ENCODE data around the gene IL10RA.
A peak's percentile ranks its signal among the peaks of the same experiment; 100 is the strongest.
"Not testable (repeated sequence)": the region's sequence is repeated elsewhere in the genome, so short reads cannot be mapped to it uniquely, and the experiment has no call there.

IL10RA gene
- total RNA-seq = 168 to 1,810 (median 236) reads per million in 18 experiments

DNA sequence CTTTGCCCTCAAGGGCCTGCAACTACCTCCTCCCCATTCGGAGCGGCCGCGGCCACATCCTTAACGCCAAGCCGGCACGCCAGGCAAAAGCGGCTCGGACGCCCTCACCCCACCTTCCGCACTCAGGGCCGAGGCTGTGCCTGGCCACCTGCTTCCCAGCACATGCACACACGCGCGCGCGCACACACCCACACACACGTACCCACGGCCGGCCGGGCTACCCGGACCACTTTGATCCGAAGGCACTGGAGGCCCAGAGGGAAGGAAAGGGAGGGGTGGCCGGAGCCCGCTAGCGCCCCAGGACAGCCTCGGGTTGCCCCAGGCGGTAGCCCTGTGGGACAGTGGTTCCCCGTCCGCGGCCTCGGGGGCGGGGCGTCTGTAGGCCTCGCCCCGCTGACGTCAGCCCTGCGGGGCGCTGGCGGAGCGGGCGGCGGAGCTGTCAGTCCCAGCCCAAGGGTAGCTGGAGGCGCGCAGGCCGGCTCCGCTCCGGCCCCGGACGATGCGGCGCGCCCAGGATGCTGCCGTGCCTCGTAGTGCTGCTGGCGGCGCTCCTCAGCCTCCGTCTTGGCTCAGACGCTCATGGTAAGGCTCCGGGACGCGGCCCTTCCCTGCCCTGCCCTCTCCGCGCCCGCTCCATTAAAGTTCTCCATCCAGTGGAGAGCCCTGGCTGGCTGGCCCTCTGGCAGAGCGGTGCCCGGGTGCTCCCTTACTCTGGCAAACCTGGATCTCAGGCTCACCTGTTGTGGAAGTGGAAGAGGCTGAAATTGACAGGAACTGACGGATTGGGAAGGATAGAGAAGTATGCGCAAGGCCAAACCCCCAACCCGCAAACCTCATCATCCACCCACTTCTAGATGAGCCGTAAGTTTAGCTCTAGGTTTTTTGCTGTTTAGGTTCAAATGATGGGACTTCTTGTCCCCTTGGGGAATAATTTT is at the start of gene IL10RA:
Gene IL10RA (plus strand): TSS at position 442 of the 935 bp plus-strand sequence. CDS start 74 bp downstream, at position 516.
- peak; percentile 96 to 97 for DNase-seq

DNA sequence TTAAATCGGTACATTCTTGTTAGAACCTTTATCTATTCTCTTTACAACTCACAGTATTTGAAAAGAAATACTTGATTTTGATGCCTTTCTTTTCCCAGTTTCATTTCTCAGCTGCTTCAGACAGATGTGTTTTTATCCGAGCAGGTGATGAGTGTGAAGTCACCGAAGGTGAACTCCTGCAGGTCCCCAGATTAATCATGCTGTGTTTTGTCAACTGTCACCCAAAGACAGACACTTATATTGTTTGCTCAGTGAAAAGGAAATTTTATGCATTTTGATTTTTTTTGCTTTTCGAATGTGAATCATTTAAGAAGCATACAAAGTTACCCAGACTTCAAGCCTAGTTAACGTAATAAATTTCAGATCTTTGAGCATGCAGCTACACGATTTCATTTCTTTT is 49.2 kb upstream of the IL10RA start:
- no peak for DNase-seq

DNA sequence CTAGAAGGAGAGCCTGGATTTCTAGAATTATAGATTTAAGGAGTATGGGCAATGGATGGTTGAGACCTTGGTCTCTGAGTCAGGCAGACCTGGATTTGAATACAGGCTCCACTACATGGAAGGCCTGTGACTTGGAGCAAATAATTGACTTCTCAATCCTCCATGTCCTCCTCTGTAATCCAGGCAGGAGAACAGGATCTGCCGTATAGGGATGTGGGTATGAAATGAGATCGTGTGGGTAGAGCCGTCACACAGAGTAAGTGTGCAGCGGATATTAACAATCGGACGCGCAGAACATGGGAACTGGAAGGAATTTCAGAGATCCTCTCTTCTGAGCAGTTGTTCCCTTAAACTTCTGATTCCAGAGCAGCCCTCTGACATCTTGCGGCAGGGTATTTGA is 45.5 kb upstream of the IL10RA start:
- DNase-seq = no peak

DNA sequence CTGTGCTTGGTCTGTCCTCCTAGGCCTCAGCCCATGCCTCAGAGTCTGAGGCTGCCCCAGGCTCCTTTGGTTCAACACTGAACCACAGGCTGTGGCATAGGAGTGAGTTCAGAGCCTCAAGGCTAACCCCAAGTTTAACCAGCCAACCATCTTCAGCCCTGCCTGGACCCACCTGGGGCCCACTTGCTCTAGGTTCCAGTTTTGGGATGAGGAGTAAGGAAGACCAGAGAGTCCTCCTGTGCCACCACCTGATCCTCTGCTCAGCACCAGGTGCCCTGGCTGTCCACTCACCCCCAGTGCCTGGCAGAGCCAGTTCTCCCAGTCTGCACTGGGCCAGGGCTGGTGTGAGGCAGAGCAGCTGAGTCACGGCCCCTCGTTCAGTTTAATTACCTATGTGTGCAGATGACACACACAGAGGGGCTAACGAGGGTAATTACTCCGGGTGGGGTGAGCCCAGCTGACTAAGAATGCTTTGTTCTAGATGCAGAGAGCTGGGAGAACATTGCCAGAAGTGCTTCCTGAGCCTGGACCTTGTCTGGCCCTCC is 45.0 kb upstream of the IL10RA start:
- no peak for DNase-seq

DNA sequence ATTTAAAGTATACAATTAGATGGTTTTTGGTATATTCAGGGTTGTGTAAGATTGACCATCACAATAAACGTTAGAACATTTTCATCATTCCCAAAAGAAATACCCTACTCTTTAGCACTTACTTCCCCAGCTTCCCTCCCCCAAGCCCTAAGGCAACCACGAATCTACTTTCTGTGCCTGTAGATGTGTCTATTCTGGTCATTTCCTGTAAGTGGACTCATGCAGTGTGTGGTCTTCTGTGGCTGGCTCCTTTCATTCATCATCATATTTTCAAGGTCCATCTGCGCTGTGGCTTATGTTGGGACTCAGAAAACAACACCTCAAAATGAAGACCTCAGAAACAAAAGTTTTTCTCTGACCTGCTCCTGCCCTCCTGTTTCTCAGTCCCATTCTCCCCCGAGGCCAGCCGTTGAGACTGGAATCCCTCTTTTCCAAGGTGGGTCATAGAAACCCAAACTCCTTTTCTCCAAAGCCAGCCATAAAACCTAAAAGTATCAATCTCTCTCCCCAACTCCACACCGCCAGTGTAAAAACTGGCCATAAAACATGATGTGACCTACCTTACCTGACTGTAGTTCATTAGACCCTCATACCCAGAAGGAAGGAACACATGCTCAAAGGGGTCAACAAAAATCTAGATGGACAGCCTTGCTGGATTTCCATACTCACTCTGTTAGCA is 44.1 kb upstream of the IL10RA start:
- DNase-seq = no peak

DNA sequence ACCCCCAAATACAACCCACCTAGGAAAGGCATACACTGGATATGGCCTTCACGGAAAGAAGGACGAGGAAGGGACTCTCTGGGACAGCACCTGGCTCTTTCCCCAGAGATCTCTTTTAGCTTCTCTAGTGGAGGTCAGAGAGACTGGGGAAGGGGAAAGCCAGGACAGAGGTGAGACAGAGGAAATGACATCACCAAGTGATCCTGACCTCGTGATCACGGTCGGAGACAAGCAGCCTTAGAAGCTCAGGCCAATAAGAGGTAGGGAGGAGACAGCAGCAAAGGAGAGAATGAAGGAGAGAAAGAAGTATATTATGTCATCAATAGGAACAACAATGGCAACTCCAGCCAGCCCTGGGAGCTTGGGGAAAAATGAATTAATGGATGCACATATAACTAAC is 41.6 kb upstream of the IL10RA start:
- DNase-seq = no peak

DNA sequence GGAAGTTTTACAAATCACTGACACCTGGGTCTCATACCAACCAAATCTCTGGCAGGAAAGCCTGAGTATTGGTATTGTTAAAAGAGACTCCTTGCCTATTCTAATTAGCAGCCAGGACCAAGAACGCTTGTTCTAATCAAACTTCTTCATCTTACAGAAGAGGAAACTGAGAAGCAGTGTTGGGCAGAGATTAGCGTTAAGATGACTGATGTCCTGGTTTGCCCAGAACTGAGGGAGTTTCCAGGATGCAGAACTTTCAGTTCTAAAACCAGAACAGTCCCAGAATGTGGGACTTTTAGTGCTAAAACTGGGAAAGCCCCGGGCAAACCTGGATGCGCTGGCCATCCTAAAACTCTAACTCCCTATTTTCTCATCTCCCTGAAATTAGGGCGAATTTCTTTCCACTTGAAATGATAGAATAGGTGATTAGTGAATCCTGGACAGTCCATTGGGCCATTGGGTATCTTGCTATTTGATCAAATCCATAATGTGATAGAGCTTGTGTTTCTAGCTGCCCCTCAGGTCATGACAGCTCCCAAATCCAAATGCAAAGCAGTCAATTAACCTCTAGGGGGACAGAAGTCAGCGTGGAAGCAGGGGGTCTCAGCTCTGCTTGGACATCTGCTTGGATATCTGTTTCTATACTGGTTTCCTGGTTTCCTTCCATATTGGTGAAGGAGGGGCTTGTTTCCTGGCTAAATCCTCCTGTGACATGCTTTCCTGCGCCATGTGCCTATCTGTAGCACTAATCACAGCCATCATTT is 41.0 kb upstream of the IL10RA start:
- DNase-seq = peak in 1 of 2 donors; percentile 36

DNA sequence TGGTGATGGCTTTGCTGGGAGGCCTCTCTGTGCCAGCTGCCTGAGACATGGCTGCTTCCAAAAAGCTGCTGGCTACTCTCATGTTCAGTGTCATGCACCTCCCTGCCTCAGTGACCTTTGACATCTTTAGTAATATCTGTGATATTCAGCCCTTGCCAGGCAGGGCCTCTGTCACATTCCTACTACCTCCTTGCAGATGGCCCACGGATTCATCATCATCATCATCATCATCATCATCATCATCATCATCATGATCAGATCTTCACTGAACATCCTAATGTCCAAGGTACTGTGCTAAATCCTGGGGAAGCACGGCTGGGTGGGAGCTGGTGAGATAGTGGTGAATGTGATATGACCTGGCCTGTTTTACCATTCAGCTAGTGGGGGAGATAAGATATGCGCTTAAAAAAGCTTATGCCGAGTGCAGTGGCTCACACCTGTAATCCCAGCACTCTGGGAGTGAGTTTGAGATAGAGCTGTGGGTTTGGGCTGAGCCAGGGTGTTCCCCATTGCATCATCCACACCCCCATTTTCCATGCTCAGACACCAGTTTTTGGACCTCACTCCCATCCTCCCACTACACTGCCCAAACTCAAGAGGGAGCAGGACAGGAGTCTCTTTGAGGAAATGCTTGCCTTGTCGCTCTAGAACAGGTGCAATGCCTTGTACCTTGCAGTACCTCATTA is 39.9 kb upstream of the IL10RA start:
- DNase-seq = no peak

DNA sequence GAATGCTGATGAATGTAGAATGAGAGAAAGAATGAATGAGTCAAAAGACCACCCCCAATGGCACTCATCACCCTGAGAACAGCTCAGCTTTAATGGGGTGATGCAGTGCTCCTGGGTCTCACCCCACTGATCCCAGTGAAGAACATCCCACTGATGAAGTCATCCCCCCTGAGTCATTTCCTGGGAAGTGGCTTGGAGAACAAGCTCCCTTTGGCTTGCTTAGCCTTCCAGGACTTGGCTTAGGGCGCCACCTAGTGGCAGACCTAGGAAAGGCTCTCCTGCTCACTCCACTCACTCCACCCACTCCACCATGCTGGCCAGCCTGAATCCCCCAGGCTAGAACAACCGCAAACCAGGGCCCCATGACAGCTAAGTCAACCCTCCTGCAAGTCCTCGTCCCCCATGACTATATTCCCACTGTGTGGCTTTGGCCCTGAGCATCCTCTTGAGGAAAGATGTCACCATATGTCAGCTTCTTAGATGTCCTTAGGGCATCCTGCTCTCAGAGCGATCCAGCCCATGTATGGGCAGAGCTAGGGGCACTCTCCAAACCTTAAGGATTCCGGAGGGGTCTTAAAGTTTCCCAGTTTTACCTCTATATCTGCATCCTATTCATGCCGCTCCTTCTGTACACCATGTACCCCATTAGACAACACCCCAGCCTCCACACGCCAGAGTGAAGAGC is 39.2 kb upstream of the IL10RA start:
- peak; percentile 94 to 95 for DNase-seq

DNA sequence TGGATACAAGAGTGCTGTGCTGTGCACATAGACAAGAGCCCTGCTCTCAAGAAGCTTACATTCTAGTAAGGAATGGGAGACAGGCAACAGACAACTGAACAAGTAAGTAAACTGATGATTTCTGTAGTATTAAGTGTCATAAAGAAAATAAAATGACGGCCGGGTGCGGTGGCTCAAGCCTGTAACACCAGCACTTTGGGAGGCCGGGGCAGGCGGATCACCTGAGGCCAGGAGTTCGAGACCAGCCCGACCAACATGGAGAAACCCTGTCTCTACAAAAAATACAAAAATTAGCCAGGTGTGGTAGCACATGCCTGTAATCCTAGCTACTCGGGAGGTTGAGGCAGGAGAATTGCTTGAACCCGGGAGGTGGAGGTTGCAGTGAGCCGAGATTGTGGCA is 38.4 kb upstream of the IL10RA start:
- not testable (repeated sequence) for DNase-seq

DNA sequence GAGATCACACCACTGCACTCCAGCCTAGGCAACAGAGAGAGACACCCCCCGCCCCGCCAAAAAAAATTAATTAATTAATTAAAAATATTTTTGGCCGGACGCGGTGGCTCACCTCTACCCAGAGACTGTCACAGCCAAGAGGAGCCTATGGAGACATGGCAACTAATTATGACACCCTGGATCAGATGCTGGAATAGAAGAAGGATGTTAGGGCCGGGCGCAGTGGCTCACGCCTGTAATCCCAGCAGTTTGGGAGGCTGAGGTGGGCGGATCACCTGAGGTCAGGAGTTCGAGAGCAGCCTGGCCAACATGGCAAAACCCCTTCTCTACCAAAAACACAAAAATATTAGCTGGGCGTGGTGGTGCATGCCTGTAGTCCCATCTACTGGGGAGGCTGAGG is 37.7 kb upstream of the IL10RA start:
- not testable (repeated sequence) for DNase-seq

DNA sequence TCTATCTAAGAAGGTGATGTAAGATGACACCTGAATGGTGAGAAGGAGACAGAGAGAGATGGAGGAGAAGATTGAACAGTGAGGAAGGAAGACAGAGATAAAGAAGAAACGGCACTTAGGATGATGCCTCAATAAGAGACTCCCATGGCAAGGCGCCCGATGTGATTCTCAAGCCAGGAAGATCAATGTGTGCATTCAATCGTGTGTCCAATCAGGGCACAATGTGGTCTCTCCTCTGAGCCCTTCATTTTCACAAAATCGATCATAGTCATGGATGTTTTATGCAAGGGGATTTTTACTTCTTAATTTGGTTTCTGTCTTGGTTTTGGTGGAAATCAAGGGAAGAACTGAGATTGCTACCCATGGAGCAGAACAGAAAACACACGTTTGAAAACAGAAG is 37.1 kb upstream of the IL10RA start:
- no peak for DNase-seq

DNA sequence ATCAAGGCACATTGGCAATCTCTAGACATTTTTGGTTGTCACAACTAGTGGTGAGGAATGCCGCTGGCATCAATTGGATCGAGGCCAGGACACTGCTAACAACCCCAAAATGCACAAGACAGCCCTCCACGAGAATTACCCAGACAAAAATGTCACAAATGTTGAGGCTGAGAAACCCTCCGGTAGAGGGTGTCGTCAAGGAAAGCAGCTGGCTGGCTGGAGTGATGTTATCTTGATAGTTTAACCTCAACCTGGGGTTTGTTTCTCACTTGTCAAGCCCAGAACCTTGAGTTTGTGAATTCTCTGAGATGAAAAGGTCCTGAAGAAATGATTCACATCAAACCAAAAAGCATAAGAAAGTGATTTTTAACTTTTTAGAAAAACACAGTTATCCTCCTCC is 35.9 kb upstream of the IL10RA start:
- DNase-seq = peak; percentile 30 to 45

DNA sequence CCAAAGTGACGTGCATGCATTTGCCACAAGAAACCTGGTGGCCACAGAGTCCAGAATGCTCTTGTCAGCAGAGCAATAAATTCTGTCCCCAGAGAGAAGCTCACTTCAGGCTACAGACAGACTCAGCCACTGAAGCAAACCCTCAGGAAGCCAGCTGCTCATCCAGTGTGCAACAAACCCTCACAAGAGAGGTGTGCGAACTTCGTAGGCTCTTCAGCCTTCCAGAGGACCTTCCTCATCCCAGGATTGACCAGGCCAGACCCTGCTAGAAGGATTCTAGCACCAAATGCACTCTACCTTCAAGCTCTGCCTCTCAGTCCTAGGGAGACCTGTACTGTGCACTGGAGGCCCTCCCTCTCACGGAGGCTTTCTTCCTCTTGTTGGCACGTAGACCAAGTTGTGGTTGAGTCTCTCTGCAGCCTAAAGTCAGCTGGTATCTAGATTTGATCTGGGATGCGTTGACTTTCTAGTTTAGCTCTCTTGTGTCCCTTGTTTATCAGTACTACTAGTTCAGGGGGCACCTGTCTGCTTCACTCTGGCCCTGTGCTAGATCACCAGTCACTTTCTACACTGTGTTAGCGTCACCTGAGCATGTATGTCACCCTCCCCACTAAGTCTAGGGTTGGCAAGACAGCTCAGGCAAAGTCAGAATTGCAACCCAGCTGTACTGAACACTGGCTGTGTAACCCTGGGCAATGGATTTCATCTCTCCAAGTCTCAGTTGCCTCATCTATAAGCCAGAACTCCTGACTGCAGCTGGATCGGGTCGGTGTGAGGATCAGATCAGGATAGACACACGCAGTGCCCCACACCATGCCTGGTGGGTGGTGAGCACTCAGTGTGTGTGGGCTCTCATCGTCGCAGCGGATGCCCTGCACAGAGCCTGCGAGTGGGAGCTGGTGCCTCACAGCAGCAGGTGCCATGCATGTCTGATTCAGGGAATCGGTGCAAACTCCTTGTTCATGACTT is 34.9 kb upstream of the IL10RA start:
- DNase-seq = peak; percentile 25 to 63

DNA sequence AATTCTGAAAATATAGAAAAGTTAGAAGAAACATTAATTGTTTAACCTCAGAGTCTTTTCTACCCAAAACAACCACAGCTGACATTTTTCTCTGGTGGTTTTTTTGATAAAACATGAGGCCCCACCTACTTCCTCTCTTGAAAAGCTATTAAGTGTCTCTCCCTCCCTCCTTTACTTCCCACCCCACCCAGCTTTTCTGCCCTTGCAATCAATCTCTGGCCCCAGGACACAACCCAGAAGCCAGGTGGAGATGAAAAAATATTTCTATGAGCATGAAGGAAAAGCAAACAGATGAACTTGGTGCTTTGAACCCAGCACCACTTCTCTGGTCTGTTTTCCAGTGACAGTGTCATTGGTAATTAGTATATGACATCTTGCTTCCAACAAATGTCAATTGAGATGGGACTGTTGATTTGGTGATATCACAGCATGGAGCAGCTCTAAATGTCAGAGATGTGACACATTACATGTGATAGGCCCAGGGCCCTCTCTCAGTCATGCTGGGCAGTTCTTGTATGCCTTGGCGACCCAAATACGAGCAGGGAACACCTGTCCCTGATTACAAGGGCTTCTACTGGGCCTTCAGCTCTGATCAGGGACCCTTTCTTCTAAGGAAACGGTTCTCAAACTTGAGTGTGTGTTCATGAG is 33.0 kb upstream of the IL10RA start:
- peak in 1 of 2 donors; percentile 28 for DNase-seq

DNA sequence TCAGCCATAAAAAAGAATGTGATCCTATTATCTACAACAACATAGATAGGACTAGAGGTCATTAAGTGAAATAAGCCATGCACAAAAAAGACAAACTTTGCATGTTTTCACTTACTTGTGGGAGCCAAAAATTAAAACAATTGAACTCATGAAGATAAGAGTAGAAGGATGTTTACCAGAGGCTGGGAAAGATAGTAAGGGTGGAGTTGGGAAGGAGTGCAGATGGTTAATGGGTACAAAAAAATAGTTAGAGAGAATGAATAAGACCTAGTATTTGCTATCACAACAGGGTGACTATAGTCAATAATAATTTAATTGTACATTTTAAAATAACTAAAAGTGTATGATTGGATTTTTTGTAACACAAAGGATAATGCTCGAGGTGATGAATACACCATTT is 27.2 kb upstream of the IL10RA start:
- no peak for DNase-seq

DNA sequence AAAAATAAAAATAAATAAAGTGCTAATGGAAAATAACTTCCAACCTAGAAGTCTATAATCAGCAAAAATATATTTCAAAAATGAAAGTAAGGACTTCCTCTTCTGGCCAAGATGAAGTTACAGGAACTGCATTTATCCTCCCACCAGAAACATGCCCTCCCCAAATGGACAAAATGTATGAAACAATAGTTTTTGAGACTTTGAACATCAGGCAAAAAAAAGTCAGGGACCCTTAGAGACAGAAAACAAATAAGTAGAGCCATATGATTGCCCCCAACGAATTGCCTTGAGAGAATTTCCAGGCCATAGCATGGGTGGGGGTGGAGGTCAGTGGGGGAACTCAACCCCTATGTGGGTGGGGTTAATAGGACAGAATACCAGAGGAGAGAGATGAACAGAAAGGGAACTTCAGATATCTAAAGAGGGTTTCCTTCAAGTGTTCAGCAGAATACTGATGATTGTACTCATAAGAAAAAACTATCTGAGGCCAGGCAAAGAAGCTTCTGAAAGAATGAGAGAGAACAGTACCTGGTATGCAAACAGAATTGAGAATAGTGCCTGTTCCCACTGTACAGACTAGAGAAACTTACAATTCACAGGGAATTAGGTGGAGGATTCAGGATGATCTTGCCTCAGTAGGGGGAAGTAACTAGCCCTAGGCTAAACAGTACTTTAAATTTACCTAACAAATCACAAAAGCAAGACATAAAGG is 26.6 kb upstream of the IL10RA start:
- peak; percentile 58 to 75 for DNase-seq

DNA sequence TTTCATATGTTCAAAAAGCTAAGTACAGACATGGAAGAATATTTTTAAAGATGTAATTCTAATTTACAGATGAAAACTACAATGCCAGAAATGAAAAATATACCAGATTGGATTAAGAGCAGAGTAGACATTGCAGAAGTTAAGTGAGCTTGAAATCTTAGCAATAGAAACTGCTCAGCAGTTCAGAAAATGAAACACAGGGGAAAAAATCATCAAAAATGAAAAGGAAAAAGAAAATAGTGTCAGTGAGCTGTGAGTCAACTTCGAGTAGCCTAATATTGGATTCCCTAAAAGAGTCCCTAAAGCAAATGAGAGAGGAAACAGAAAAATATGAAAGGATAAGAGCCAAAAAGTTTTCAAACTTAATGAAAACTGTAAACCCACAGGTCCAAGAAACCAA is 25.8 kb upstream of the IL10RA start:
- no peak for DNase-seq

DNA sequence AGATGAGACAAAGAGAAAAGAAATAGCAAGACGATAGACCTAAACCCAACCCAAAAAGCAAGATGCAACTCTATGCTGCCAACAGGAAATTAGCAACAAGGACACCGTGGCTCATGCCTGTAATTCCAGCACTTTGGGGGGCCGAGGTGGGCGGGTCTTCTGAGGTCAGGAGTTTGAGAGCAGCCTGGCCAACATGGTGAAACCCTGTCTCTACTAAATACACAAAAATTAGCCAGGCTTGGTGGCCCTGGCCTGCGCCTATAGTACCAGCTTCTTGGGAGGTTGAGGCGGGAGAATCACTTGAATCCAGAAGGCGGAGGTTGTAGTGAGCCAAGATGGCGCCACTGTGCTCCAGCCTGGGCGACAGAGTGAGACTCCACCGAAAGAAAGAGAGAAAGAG is 24.3 kb upstream of the IL10RA start:
- DNase-seq = no peak

All from inflammatory macrophage (primary cell).